SH-SY5Y (cell line): ENCODE results near the gene LSM7.

Experiments
- GATA2 ChIP-seq: IDR thresholded peaks from 2 replicates; pipeline ENCODE4 v1.6.1; 2011; ENCODE audit warnings: mild to moderate bottlenecking, low read depth, low read length
- GATA3 ChIP-seq: IDR thresholded peaks from 2 replicates; pipeline ENCODE4 v1.6.1; 2011; ENCODE audit warnings: low read depth, mild to moderate bottlenecking, low read length, moderate library complexity

- TF ChIP-seq GATA3 = no peak
- no peak for TF ChIP-seq GATA2
Measured at GRCh38 chr19:2283835-2284507, 44.4 kb downstream of the LSM7 start.
